DMS114 treated with DMSO at 0.1 percent for 48 hours (cell line): ENCODE data around the gene VAV1.
"Not testable (repeated sequence)": the region's sequence is repeated elsewhere in the genome, so short reads cannot be mapped to it uniquely, and the experiment has no call there.

Experiments
- DNase-seq: peaks from one replicate; lab custom pipeline; 2025; ENCODE audit not compliant: unreplicated experiment; lab: John Stamatoyannopoulos, UW

The VAV1 gene

GRCh38 chr19:6737284-6737872 lies 35.1 kb upstream of the VAV1 start, which contains the start of gene GPR108:
GPR108 (minus strand) TSS chr19:6737580; CDS start chr19:6737576, 4 bp downstream.
- DNase-seq, result peak; percentile 98

GRCh38 chr19:6737873-6738786 lies 34.4 kb upstream of the VAV1 start:
- peak; percentile 46 for DNase-seq

GRCh38 chr19:6738787-6739389 lies 33.6 kb upstream of the VAV1 start:
- peak; percentile 21 for DNase-seq

GRCh38 chr19:6739390-6739882 lies 33.1 kb upstream of the VAV1 start, which contains the start of gene TRIP10:
TRIP10 (plus strand) TSS chr19:6739680; CDS start chr19:6739762, 82 bp downstream.
- DNase-seq, result peak; percentile 65

GRCh38 chr19:6739883-6740588 lies 32.5 kb upstream of the VAV1 start:
- no peak for DNase-seq

GRCh38 chr19:6740589-6741343 lies 31.7 kb upstream of the VAV1 start:
- DNase-seq, result no peak

GRCh38 chr19:6743066-6743465 lies 29.4 kb upstream of the VAV1 start:
- no peak for DNase-seq

GRCh38 chr19:6743714-6744380 lies 28.7 kb upstream of the VAV1 start:
- DNase-seq, result no peak

GRCh38 chr19:6744381-6745301 lies 27.9 kb upstream of the VAV1 start:
- DNase-seq, result no peak

GRCh38 chr19:6745965-6746364 lies 26.5 kb upstream of the VAV1 start:
- no peak for DNase-seq

GRCh38 chr19:6748543-6748942 lies 24.0 kb upstream of the VAV1 start:
- not testable (repeated sequence) for DNase-seq

- no peak for DNase-seq
Observed at GRCh38 chr19:6750062-6750461, 22.4 kb upstream of the VAV1 start.

- no peak for DNase-seq
Observed at GRCh38 chr19:6751189-6751588, 21.3 kb upstream of the VAV1 start.

- DNase-seq, result no peak
Observed at GRCh38 chr19:6752256-6753177, 20.0 kb upstream of the VAV1 start.

GRCh38 chr19:6753178-6754031 lies 19.1 kb upstream of the VAV1 start:
- DNase-seq, result peak; percentile 80

- DNase-seq, result no peak
Observed at GRCh38 chr19:6754136-6754535, 18.4 kb upstream of the VAV1 start.
